ENCODE data around the gene CHSY1. TPM values are rescaled to one million over a fixed set of nuclear protein-coding genes. Genes with fewer than 3 reads are reported as not detected.
A peak's percentile ranks its signal among the peaks of the same experiment; 100 is the strongest.
"Not testable (repeated sequence)": the region's sequence is repeated elsewhere in the genome, so short reads cannot be mapped to it uniquely, and the experiment has no call there.

Gene CHSY1
- total RNA-seq, 2 experiments from 2014 or later, result 5.0 to 14.3 TPM

DNA sequence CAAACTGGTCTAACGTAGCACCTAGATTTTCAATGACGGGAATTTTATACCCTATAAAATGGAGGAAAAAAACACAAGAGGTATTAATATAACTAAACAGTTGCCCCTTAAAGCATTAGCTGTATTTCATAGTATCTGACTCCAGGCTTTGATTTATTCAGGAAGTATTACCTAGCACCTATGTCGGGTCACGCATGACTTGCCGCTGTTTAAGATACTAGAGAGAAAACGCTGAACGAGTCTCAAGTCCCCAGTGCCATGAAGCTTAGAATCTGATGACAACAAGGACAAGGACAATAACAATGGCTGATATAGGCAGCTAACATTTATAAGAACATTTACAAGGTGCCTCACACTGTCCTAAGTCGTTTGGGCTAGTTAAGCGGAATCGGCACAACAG, 41.3 kb upstream of the CHSY1 start:
- Histone ChIP-seq H3K4me2 (ENCODE audit: low read length) (peak overlapping the region; percentile 87), H3K9me2 (ENCODE audit: insufficient read depth, low read length) (no peaks in the 10 kb centered on the region), H3K4me3 (ENCODE audit: low read depth, low read length, poor library complexity, severe bottlenecking) (peak overlapping the region; percentile 90), H3K4me1 (ENCODE audit: insufficient read depth, low read length, poor library complexity, severe bottlenecking) (peaks cover 27% of the 10 kb centered on the region), H3K27ac (ENCODE audit: low read depth, low read length, poor library complexity, severe bottlenecking) (peak overlapping the region; percentile 84), H3K36me3 (ENCODE audit: insufficient read depth, low read length) (peaks cover 64% of the 10 kb centered on the region), H3K79me2 (ENCODE audit: insufficient read depth, low read depth, low read length) (peaks cover 67% of the 10 kb centered on the region), H3K9me3 (ENCODE audit: low read length) (peaks cover 6% of the 10 kb centered on the region), H2AFZ (ENCODE audit: low read length) (no peak overlapping the region), H4K20me1 (ENCODE audit: insufficient read depth, low read length) (peaks cover 34% of the 10 kb centered on the region)
- TF ChIP-seq CTCF (conservative IDR thresholded peaks at IDR 0.05; ENCODE audit: low read length) (no peak), EZH2phosphoT487 (IDR thresholded peaks at IDR 0.05; ENCODE audit: borderline replicate concordance, low read depth, low read length) (no peak)
- DNase-seq (ENCODE audit: low spot score), result peak; percentile 65
- BruUV-seq (replicated peaks), result TSS peak; percentile 55
- ChIA-PET CTCF (ENCODE audit: unreplicated experiment) (interaction anchor here (0.7 to 1.0 kb wide), 2 partner anchors 8 to 362 kb away, joined by 3 to 4 read pairs; no protein-coding TSS in a partner anchor), POLR2A (interaction anchor here (0.6 to 2.7 kb wide), 6 partner anchors 9 to 413 kb away, joined by 3 to 12 read pairs (median 4); no protein-coding TSS in a partner anchor)
- intact Hi-C loops (cut with micrococcal nuclease; ENCODE audit: unreplicated experiment), result loop anchor here (2.0 to 5.0 kb wide), 3 partner anchors 16 to 691 kb away; partner anchors contain the start of genes ASB7, LINS1, SELENOS and TARS3

DNA sequence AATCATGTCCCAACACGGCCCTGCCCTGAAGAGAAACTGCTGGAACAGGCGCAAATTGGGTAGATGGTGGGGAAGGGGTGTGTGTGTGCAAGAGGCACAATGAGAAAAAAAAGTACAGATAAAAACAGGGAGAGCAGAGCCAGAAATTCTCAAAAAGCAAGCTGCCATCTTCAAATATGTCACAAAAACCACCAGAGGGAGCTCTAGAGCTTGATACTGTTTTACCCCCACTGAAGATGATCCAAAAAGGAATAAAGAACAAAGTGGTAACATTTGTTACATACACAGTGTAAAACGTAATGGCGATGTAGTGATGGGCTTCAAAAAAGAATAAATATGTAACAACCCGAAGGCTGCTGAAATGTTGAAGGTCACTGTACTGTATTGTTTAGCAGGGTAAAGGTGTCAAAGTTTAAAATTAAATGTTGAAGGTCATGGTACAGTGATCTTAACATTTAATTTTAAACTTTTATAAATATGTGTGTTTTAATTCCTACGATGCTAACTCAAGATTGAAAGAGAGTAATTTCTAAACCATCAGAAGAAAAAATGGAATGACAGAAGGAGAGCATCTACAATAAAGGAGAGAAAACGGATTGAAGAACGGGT, 37.2 kb upstream of the CHSY1 start:
- H3K79me2 ChIP-seq (ENCODE audit: insufficient read depth, low read depth, low read length), result peaks cover 74% of the 10 kb centered on the region
- H3K4me1 ChIP-seq (ENCODE audit: insufficient read depth, low read length, poor library complexity, severe bottlenecking), result peaks cover 20% of the 10 kb centered on the region
- peaks cover 99% of the 10 kb centered on the region for H3K36me3 ChIP-seq (ENCODE audit: insufficient read depth, low read length)
- BruUV-seq (replicated peaks), result no TSS peak
- no peaks in the 10 kb centered on the region for H3K9me3 ChIP-seq (ENCODE audit: low read length)
- peaks cover 43% of the 10 kb centered on the region for H4K20me1 ChIP-seq (ENCODE audit: insufficient read depth, low read length)
- H3K27ac ChIP-seq (ENCODE audit: low read depth, low read length, poor library complexity, severe bottlenecking), result no peak overlapping the region
- ChIA-PET CTCF (ENCODE audit: unreplicated experiment) (interaction anchor here (1.0 kb wide), 1 partner anchor 21 kb away, joined by 3 read pairs; no protein-coding TSS in a partner anchor), POLR2A (no interaction called here)
- no peaks in the 10 kb centered on the region for H3K9me2 ChIP-seq (ENCODE audit: insufficient read depth, low read length)
- no peak overlapping the region for H3K4me3 ChIP-seq (ENCODE audit: low read depth, low read length, poor library complexity, severe bottlenecking)
- H2AFZ ChIP-seq (ENCODE audit: low read length), result no peak overlapping the region
- peak; percentile 76 for DNase-seq (ENCODE audit: low spot score)
- intact Hi-C loops (cut with micrococcal nuclease; ENCODE audit: unreplicated experiment), result no loop called here
- peak; percentile 87 for TF ChIP-seq CTCF (conservative IDR thresholded peaks at IDR 0.05; ENCODE audit: low read length)
- no peak for TF ChIP-seq EZH2phosphoT487 (IDR thresholded peaks at IDR 0.05; ENCODE audit: borderline replicate concordance, low read depth, low read length)
- no peak overlapping the region for H3K4me2 ChIP-seq (ENCODE audit: low read length)

- H3K27ac ChIP-seq (ENCODE audit: low read depth, low read length, poor library complexity, severe bottlenecking); H2AFZ ChIP-seq (ENCODE audit: low read length); DNase-seq (ENCODE audit: low spot score); BruUV-seq (replicated peaks); H3K4me3 ChIP-seq (ENCODE audit: low read depth, low read length, poor library complexity, severe bottlenecking); H3K9me2 ChIP-seq (ENCODE audit: insufficient read depth, low read length); H3K9me3 ChIP-seq (ENCODE audit: low read length); H3K4me2 ChIP-seq (ENCODE audit: low read length); intact Hi-C loops (cut with micrococcal nuclease; ENCODE audit: unreplicated experiment): not testable (repeated sequence)
- peaks cover 57% of the 10 kb centered on the region for H3K79me2 ChIP-seq (ENCODE audit: insufficient read depth, low read depth, low read length)
- ChIA-PET POLR2A (interaction anchor here (0.6 to 0.7 kb wide), 2 partner anchors 375 to 1832 kb away, joined by 3 to 5 read pairs; no protein-coding TSS in a partner anchor), CTCF (ENCODE audit: unreplicated experiment) (interaction anchor here (0.8 kb wide), 1 partner anchor 368 kb away, joined by 3 read pairs; no protein-coding TSS in a partner anchor)
- peaks cover 99% of the 10 kb centered on the region for H3K36me3 ChIP-seq (ENCODE audit: insufficient read depth, low read length)
- H3K4me1 ChIP-seq (ENCODE audit: insufficient read depth, low read length, poor library complexity, severe bottlenecking), result peaks cover 12% of the 10 kb centered on the region
- peaks cover 32% of the 10 kb centered on the region; the same call in 1 of the 2 replicates for H4K20me1 ChIP-seq (ENCODE audit: insufficient read depth, low read length)
These were observed 35.5 kb upstream of the CHSY1 start for GRCh38 chr15:101287342-101287741.
